Smooth muscle cell (in vitro differentiated cells): ENCODE measurements around the gene DBN1. TPM values are rescaled to one million over a fixed set of nuclear protein-coding genes. Genes with fewer than 3 reads are reported as not detected.

Experiments used
- DNase-seq: peaks from one replicate; lab custom pipeline; 2025; ENCODE audit not compliant: unreplicated experiment; lab: John Stamatoyannopoulos, UW
- H2AFZ ChIP-seq: fragments of 200-600 bp; sonication (generic); 2 replicates; pipeline ENCODE4 v1.6.0; 2016; ENCODE audit warnings: antibody characterized with exemption, low read depth, mild to moderate bottlenecking
- H3F3A ChIP-seq: fragments of 200-600 bp; sonication (generic); 2 replicates; pipeline ENCODE4 v1.6.0; 2017; ENCODE audit warnings: antibody characterized with exemption, low read depth
- H3K27ac ChIP-seq: fragments of 200-600 bp; sonication (generic); 2 replicates; pipeline ENCODE4 v1.5.1; 2016; ENCODE audit warnings: low read depth, mild to moderate bottlenecking
- H3K27me3 ChIP-seq: fragments of 200-600 bp; sonication (generic); 2 replicates; pipeline ENCODE4 v1.6.1; 2016; ENCODE audit warnings: low read depth, mild to moderate bottlenecking
- H3K36me3 ChIP-seq: fragments of 200-600 bp; sonication (generic); 2 replicates; pipeline ENCODE4 v1.5.1; 2016; ENCODE audit warnings: low read depth
- H3K4me1 ChIP-seq: fragments of 200-600 bp; sonication (generic); 2 replicates; pipeline ENCODE4 v1.5.1; 2016; ENCODE audit warnings: low read depth
- H3K4me2 ChIP-seq: fragments of 200-600 bp; sonication (generic); 2 replicates; pipeline ENCODE4 v1.6.0; 2016; ENCODE audit warnings: mild to moderate bottlenecking
- H3K4me3 ChIP-seq: fragments of 200-600 bp; sonication (generic); 2 replicates; pipeline ENCODE4 v1.5.1; 2016; ENCODE audit warnings: mild to moderate bottlenecking
- H3K79me2 ChIP-seq: fragments of 200-600 bp; sonication (generic); 2 replicates; pipeline ENCODE4 v1.6.0; 2016; ENCODE audit warnings: low read depth, mild to moderate bottlenecking
- H3K9ac ChIP-seq: fragments of 200-600 bp; sonication (generic); 2 replicates; pipeline ENCODE4 v1.6.0; 2016; ENCODE audit warnings: low read depth
- H3K9me3 ChIP-seq: fragments of 200-600 bp; sonication (generic); replicated peaks from 2 replicates; pipeline ENCODE4 v1.5.1; 2016; ENCODE audit warnings: low read depth
- H4K20me1 ChIP-seq: fragments of 200-600 bp; sonication (generic); 2 replicates; pipeline ENCODE4 v1.6.0; 2016; ENCODE audit warnings: low read depth
- CTCF ChIP-seq: fragments of 200-600 bp; sonication (generic); IDR thresholded peaks from 2 replicates; pipeline ENCODE4 v1.5.1; 2017; ENCODE audit warnings: borderline replicate concordance, mild to moderate bottlenecking, antibody characterized with exemption; ENCODE audit not compliant: insufficient read depth, poor library complexity, severe bottlenecking
- WGBS: methylation state at CpG from one replicate; pipeline ENCODE4 v1.1.7; 2016; ENCODE audit warnings: low lambda C conversion rate; 5-methylcytosine and 5-hydroxymethylcytosine counted together
- polyA plus RNA-seq: library from polyadenylated mRNA; unstranded; fragments of >200 nt; fragmentation: Nextera tagmentation; extraction: Ambion mirVana; gene quantifications from 2 replicates; pipeline ENCODE4 v1.2.1, GENCODE V29; 2016
- total RNA-seq: library from RNA; depleted of rRNA; stranded (reverse); fragments of >200 nt; gene quantifications from 2 replicates; pipeline ENCODE4 v1.2.3, GENCODE V29; 2014

The DBN1 gene
- total and polyA plus RNA-seq, 2 experiments from 2014 or later = 116 to 202 TPM

GRCh38 chr5:177504086-177505056 lies 30.9 kb upstream of the DBN1 start:
- TF ChIP-seq CTCF = no peak
- no peak overlapping the region for H3K4me2 ChIP-seq
- H3K4me3 ChIP-seq = no peak overlapping the region
- H3F3A ChIP-seq = peaks cover 4% of the 10 kb centered on the region
- WGBS = 97% methylated on average over 39 of the region's 47 CpGs
- H3K9me3 ChIP-seq = no peaks in the 10 kb centered on the region
- peaks cover 11% of the 10 kb centered on the region for H3K4me1 ChIP-seq
- H3K36me3 ChIP-seq = no peaks in the 10 kb centered on the region
- DNase-seq = no peak
- H2AFZ ChIP-seq = no peak overlapping the region
- no peaks in the 10 kb centered on the region for H3K79me2 ChIP-seq
- no peaks in the 10 kb centered on the region for H3K27me3 ChIP-seq
- no peak overlapping the region for H3K27ac ChIP-seq
- H4K20me1 ChIP-seq = no peaks in the 10 kb centered on the region
- H3K9ac ChIP-seq = no peak overlapping the region

GRCh38 chr5:177503351-177504085 lies 30.1 kb upstream of the DBN1 start:
- no peaks in the 10 kb centered on the region for H3K79me2 ChIP-seq
- H3K36me3 ChIP-seq = no peaks in the 10 kb centered on the region
- no peak overlapping the region for H3K4me2 ChIP-seq
- H3F3A ChIP-seq = peaks cover 4% of the 10 kb centered on the region
- no peak overlapping the region for H2AFZ ChIP-seq
- 92% methylated on average over 24 of the region's 24 CpGs for WGBS
- H3K9me3 ChIP-seq = no peaks in the 10 kb centered on the region
- no peak for TF ChIP-seq CTCF
- no peak for DNase-seq
- no peak overlapping the region for H3K9ac ChIP-seq
- H3K4me3 ChIP-seq = no peak overlapping the region
- no peaks in the 10 kb centered on the region for H4K20me1 ChIP-seq
- peaks cover 11% of the 10 kb centered on the region for H3K4me1 ChIP-seq
- H3K27ac ChIP-seq = no peak overlapping the region
- H3K27me3 ChIP-seq = no peaks in the 10 kb centered on the region

- H3K9me3 ChIP-seq = no peaks in the 10 kb centered on the region
- no peak for DNase-seq
- no peak overlapping the region for H2AFZ ChIP-seq
- no peaks in the 10 kb centered on the region for H3K79me2 ChIP-seq
- H3K9ac ChIP-seq = no peak overlapping the region
- peaks cover 11% of the 10 kb centered on the region for H3K4me1 ChIP-seq
- H3K27me3 ChIP-seq = no peaks in the 10 kb centered on the region
- no peak overlapping the region for H3K4me2 ChIP-seq
- H3K27ac ChIP-seq = no peak overlapping the region
- peaks cover 4% of the 10 kb centered on the region for H3F3A ChIP-seq
- no peaks in the 10 kb centered on the region for H4K20me1 ChIP-seq
- whole genome bisulfite sequencing = 85% methylated on average over 16 of the region's 16 CpGs
- H3K36me3 ChIP-seq = no peaks in the 10 kb centered on the region
- H3K4me3 ChIP-seq = no peak overlapping the region
- TF ChIP-seq CTCF = no peak
These were observed 29.5 kb upstream of the DBN1 start for GRCh38 chr5:177502886-177503285.
